GM12864 (cell line): ENCODE results near the gene NRG2.

ENCODE experiments used
- DNase-seq: peaks from one replicate; pipeline ENCODE4 v3.0.0-alpha.2; 2011; ENCODE audit warnings: low read depth
- H3K4me3 ChIP-seq: 2 replicates; pipeline ENCODE4 v1.5.1; 2011; ENCODE audit warnings: mild to moderate bottlenecking, low read depth, low read length, control low read depth
- CTCF ChIP-seq: IDR thresholded peaks from 2 replicates; pipeline ENCODE4 v1.5.1; 2011; ENCODE audit warnings: low read depth, mild to moderate bottlenecking, moderate library complexity, low read length, control low read depth, inconsistent platforms; ENCODE audit errors: missing control alignments

Gene NRG2

GRCh38 chr5:139807647-139808030 lies 235.5 kb downstream of the NRG2 start:
- DNase-seq, result no peak
- H3K4me3 ChIP-seq, result no peak overlapping the region
- TF ChIP-seq CTCF, result no peak

- no peak for TF ChIP-seq CTCF
- H3K4me3 ChIP-seq, result no peak overlapping the region
Observed at GRCh38 chr5:139806726-139807646, 236.1 kb downstream of the NRG2 start.

GRCh38 chr5:139806111-139806510 lies 237.0 kb downstream of the NRG2 start:
- TF ChIP-seq CTCF, result no peak
- H3K4me3 ChIP-seq, result no peak overlapping the region
- no peak for DNase-seq

More at GRCh38 chr5:139806726-139807646, 236.1 kb downstream of the NRG2 start:
- DNase-seq, result no peak

GRCh38 chr5:139805545-139805944 lies 237.6 kb downstream of the NRG2 start:
- no peak for TF ChIP-seq CTCF
- H3K4me3 ChIP-seq, result no peak overlapping the region
- DNase-seq, result no peak

- no peak for DNase-seq
- H3K4me3 ChIP-seq, result no peak overlapping the region
- TF ChIP-seq CTCF, result no peak
Observed at GRCh38 chr5:139804800-139805397, 238.2 kb downstream of the NRG2 start.

- H3K4me3 ChIP-seq, result no peak overlapping the region
- DNase-seq, result no peak
- TF ChIP-seq CTCF, result no peak
Observed at GRCh38 chr5:139803978-139804377, 239.1 kb downstream of the NRG2 start.
